HepG2 (cell line): ENCODE measurements around the gene HSD17B11. TPM values are rescaled to one million over a fixed set of nuclear protein-coding genes. Genes with fewer than 3 reads are reported as not detected.

Experiments
- ARHGAP35 ChIP-seq: sonication (generic); formaldehyde crosslinking; IDR thresholded peaks from 2 replicates; pipeline ENCODE4 v1.9.0; 2022; ENCODE audit warnings: mild to moderate bottlenecking, inconsistent platforms, moderate library complexity, missing genetic modification reagents, borderline replicate concordance
- ARID2 ChIP-seq: sonication (generic); formaldehyde crosslinking; IDR thresholded peaks from 2 replicates; pipeline ENCODE4 v1.8.1; 2022; ENCODE audit warnings: mild to moderate bottlenecking, missing genetic modification reagents, borderline replicate concordance
- ARNT ChIP-seq: fragments of 450-650 bp; IDR thresholded peaks from 2 replicates; pipeline ENCODE4 v1.6.1; 2017
- ETV6 ChIP-seq: sonication (generic); formaldehyde crosslinking; conservative IDR thresholded peaks from 2 replicates; pipeline ENCODE4 v1.4.0; 2020; ENCODE audit warnings: missing genetic modification reagents
- FLYWCH1 ChIP-seq: sonication (generic); formaldehyde crosslinking; IDR thresholded peaks from 2 replicates; pipeline ENCODE4 v1.8.1; 2023; ENCODE audit warnings: mild to moderate bottlenecking, missing genetic modification reagents
- FOXO1 ChIP-seq: sonication (generic); formaldehyde crosslinking; IDR thresholded peaks from 2 replicates; pipeline ENCODE4 v1.4.0; 2020; ENCODE audit warnings: missing genetic modification reagents
- FOXP1 ChIP-seq, 2 experiments: fragments of 450-650 bp in 1 of 2; IDR thresholded peaks; 2 replicates each; pipeline ENCODE4 v1.6.1; 2017 to 2018; ENCODE audit warnings: antibody characterized with exemption in 1 of 2
- HMG20B ChIP-seq: conservative IDR thresholded peaks from 2 replicates; pipeline ENCODE4 v1.6.1; 2016; ENCODE audit warnings: missing genetic modification reagents, missing compliant biosample characterization
- IRX3 ChIP-seq: sonication (generic); formaldehyde crosslinking; IDR thresholded peaks from 2 replicates; pipeline ENCODE4 v1.8.1; 2023; ENCODE audit warnings: mild to moderate bottlenecking, low read depth, missing genetic modification reagents, borderline replicate concordance
- KLF9 ChIP-seq: IDR thresholded peaks from 2 replicates; pipeline ENCODE4 v1.6.1; 2016; ENCODE audit warnings: low read depth
- NFKBIZ ChIP-seq: IDR thresholded peaks from 2 replicates; pipeline ENCODE4 v1.6.1; 2018; ENCODE audit warnings: missing genetic modification reagents, missing compliant biosample characterization
- SIX1 ChIP-seq: sonication (generic); formaldehyde crosslinking; IDR thresholded peaks from 2 replicates; pipeline ENCODE4 v1.4.0; 2020; ENCODE audit warnings: missing genetic modification reagents, borderline replicate concordance
- SNAPC4 ChIP-seq: sonication (generic); formaldehyde crosslinking; IDR thresholded peaks from 2 replicates; pipeline ENCODE4 v1.4.0; 2020; ENCODE audit warnings: mild to moderate bottlenecking, missing genetic modification reagents
- STAT5B ChIP-seq: sonication (generic); formaldehyde crosslinking; IDR thresholded peaks from 2 replicates; pipeline ENCODE4 v1.4.0; 2020; ENCODE audit warnings: missing genetic modification reagents
- TFDP1 ChIP-seq: IDR thresholded peaks from 2 replicates; pipeline ENCODE4 v1.6.1; 2016; ENCODE audit warnings: missing compliant biosample characterization, missing genetic modification reagents, borderline replicate concordance
- ZFX ChIP-seq: sonication (generic); formaldehyde crosslinking; IDR thresholded peaks from 2 replicates; pipeline ENCODE4 v1.4.0; 2020; ENCODE audit warnings: mild to moderate bottlenecking, low read depth, missing genetic modification reagents, moderate library complexity
- ZKSCAN1 ChIP-seq: fragments of 150-350 bp; IDR thresholded peaks from 2 replicates; pipeline ENCODE4 v1.6.1; 2014; ENCODE audit warnings: low read length
- ZNF142 ChIP-seq: sonication (generic); formaldehyde crosslinking; IDR thresholded peaks from 2 replicates; pipeline ENCODE4 v1.4.0; 2020; ENCODE audit warnings: missing genetic modification reagents
- ZNF772 ChIP-seq: sonication (generic); formaldehyde crosslinking; IDR thresholded peaks from 2 replicates; pipeline ENCODE4 v1.5.0; 2020; ENCODE audit warnings: mild to moderate bottlenecking, missing genetic modification reagents
- ZNF776 ChIP-seq: sonication (generic); formaldehyde crosslinking; IDR thresholded peaks from 2 replicates; pipeline ENCODE4 v1.4.0; 2020; ENCODE audit warnings: mild to moderate bottlenecking, missing genetic modification reagents
- polyA plus RNA-seq, 8 experiments: library from polyadenylated mRNA; depleted of rRNA in 3 of 8; stranded (reverse) in 7 of 8; unstranded in 1 of 8; fragments of >200 nt; fragmentation: Illumina TruSeq in 4 of 8; extraction: Trizol in 4 of 8; gene quantifications; 2 replicates each; pipeline versions ENCODE4 v1.2.1 to v1.2.3, GENCODE V29; 2011 to 2016; ENCODE audit warnings: low read depth in 4 of 8, missing spikeins in 1 of 8, mixed read lengths in 1 of 8; ENCODE audit not compliant: insufficient read depth in 1 of 8
- total RNA-seq, 5 experiments: library from RNA; depleted of rRNA; stranded (reverse); fragments of >200 nt; fragmentation: Illumina TruSeq; extraction: Trizol; gene quantifications; 2 replicates each; pipeline ENCODE4 v1.2.3, GENCODE V29; 2016; ENCODE audit warnings: low read depth in 1 of 5

The HSD17B11 gene
- total and polyA plus RNA-seq, 2 of the 13 experiments (the other 11 are each of a cell fraction or from before 2014, with no cell fraction given), result 121 to 158 TPM

GRCh38 chr4:87391576-87392054, 627 bp upstream of the HSD17B11 start (continued):
- TF ChIP-seq ZNF142 (CRISPR knock-in tag), result no peak; the same call in 1 of the 2 replicates
- TF ChIP-seq ZFX, result peak; percentile 37; the same call in 1 of the 2 replicates
- no peak for TF ChIP-seq HMG20B (CRISPR knock-in tag)
- no peak for TF ChIP-seq ARID2 (CRISPR knock-in tag)
- no peak for TF ChIP-seq SNAPC4 (CRISPR knock-in tag)
- no peak for TF ChIP-seq STAT5B (CRISPR knock-in tag)
- peak; percentile 2; the same call in 1 of the 2 replicates for TF ChIP-seq ZNF772 (CRISPR knock-in tag)
- TF ChIP-seq FLYWCH1 (CRISPR knock-in tag), result no peak
- TF ChIP-seq KLF9, result 0 out of 2 replicates have a peak, but pooled peaks have one; percentile 4
- no peak for TF ChIP-seq ZKSCAN1
- TF ChIP-seq SIX1, result no peak
- TF ChIP-seq FOXO1 (CRISPR knock-in tag), result no peak
- TF ChIP-seq ZNF776 (CRISPR knock-in tag), result no peak
- 0 out of 2 replicates have a peak, but pooled peaks have one; percentile 3 for TF ChIP-seq IRX3 (CRISPR knock-in tag)
- no peak for TF ChIP-seq ARNT
- no peak for TF ChIP-seq ARHGAP35 (CRISPR knock-in tag)
- no peak for TF ChIP-seq FOXP1 (IDR thresholded peaks at IDR 0.05)
- no peak for TF ChIP-seq FOXP1 (CRISPR knock-in tag; IDR thresholded peaks at IDR 0.05)
- no peak for TF ChIP-seq ETV6
- TF ChIP-seq NFKBIZ, result no peak
- TF ChIP-seq TFDP1 (CRISPR knock-in tag), result no peak
